Measurements from ENCODE around the gene SELENOV.

DNA sequence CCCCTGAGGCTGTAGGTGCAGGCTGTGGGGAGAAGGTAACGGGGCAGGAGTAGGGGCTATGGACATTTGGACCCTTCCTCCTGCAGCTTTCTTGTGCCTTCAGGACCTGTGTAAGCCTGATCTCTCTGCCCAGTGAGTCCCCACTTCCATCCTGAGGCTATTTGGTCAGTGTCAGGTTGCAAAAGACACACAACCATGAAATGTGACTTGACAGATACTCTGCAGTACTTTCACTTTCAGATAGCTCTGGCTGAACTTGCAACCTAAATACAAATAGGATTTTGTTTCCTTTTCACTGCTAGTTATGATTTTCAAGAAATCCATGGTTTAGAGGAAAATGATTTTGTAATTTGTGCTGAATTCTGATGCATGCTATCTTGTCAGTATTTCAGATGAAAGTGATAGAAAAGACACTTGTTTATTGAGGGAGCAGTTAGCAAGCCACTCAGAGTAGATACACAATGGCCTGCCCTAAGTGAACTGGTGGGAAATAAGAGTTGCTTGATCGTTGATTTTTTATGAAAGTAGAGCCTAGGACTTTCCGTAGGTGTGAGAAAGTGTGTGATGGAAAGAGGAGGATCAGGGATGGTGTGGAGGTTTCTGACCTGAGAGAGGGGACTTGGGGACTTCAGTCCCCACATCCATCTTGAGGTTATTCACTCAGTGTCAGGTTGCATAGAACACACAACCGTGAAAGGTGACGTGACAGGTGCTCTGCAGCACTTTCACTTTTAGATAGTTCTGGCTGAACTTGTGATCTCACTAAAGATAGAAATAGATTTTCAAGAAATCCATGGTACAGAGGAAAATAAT, 43.1 kb downstream of the SELENOV start:
- TF ChIP-seq, protein P1, sequence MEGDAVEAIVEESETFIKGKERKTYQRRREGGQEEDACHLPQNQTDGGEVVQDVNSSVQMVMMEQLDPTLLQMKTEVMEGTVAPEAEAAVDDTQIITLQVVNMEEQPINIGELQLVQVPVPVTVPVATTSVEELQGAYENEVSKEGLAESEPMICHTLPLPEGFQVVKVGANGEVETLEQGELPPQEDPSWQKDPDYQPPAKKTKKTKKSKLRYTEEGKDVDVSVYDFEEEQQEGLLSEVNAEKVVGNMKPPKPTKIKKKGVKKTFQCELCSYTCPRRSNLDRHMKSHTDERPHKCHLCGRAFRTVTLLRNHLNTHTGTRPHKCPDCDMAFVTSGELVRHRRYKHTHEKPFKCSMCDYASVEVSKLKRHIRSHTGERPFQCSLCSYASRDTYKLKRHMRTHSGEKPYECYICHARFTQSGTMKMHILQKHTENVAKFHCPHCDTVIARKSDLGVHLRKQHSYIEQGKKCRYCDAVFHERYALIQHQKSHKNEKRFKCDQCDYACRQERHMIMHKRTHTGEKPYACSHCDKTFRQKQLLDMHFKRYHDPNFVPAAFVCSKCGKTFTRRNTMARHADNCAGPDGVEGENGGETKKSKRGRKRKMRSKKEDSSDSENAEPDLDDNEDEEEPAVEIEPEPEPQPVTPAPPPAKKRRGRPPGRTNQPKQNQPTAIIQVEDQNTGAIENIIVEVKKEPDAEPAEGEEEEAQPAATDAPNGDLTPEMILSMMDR (IDR thresholded peaks at IDR 0.05; ENCODE audit: low read depth, low read length): no peak
- TF ChIP-seq EZH2phosphoT487 (IDR thresholded peaks at IDR 0.05; ENCODE audit: low read depth): no peak

Data from OCI-LY3 (cell line).